Fibroblast of lung (primary cell): ENCODE results near the gene RPP40. TPM values are rescaled to one million over a fixed set of nuclear protein-coding genes. Genes with fewer than 3 reads are reported as not detected.

Source experiments
- DNase-seq, 2 donors: peaks; one replicate each; pipeline versions ENCODE4 v3.0.0 to v3.0.0-alpha.2; 2010; ENCODE audit warnings: low read depth in 2 of 2
- H2AFZ ChIP-seq: 2 replicates; pipeline ENCODE4 v1.5.1; 2012; ENCODE audit warnings: low read length, control low read depth, inconsistent platforms
- H3K27ac ChIP-seq: 2 replicates; pipeline ENCODE4 v1.5.1; 2011; ENCODE audit warnings: low read length, control low read depth; ENCODE audit not compliant: insufficient read depth
- H3K27me3 ChIP-seq: 2 replicates; pipeline ENCODE4 v1.5.1; 2011; ENCODE audit warnings: mild to moderate bottlenecking, low read length; ENCODE audit not compliant: control insufficient read depth, insufficient read depth
- H3K36me3 ChIP-seq: 2 replicates; pipeline ENCODE4 v1.5.1; 2011; ENCODE audit warnings: low read length; ENCODE audit not compliant: control insufficient read depth, insufficient read depth
- H3K4me1 ChIP-seq: 2 replicates; pipeline ENCODE4 v1.5.1; 2011; ENCODE audit warnings: low read length; ENCODE audit not compliant: control insufficient read depth, insufficient read depth; ENCODE audit errors: extremely low read depth
- H3K4me2 ChIP-seq: 2 replicates; pipeline ENCODE4 v1.5.1; 2011; ENCODE audit warnings: low read length, control low read depth; ENCODE audit not compliant: insufficient read depth; ENCODE audit errors: extremely low read depth
- H3K4me3 ChIP-seq, 4 experiments: fragments of 200-600 bp in 1 of 4; sonication (generic) in 1 of 4; replicated peaks in 1 of 4; 2 replicates each; pipeline ENCODE4 v1.5.1; 2011 to 2016; ENCODE audit warnings: low read length in 4 of 4, low read depth in 3 of 4, mild to moderate bottlenecking in 3 of 4, control low read depth in 2 of 4, inconsistent platforms in 1 of 4, mixed read lengths in 1 of 4; ENCODE audit not compliant: insufficient read depth in 1 of 4; ENCODE audit errors: control extremely low read depth in 1 of 4
- H3K79me2 ChIP-seq: 2 replicates; pipeline ENCODE4 v1.5.1; 2012; ENCODE audit warnings: mild to moderate bottlenecking, low read length, inconsistent platforms; ENCODE audit not compliant: control insufficient read depth, insufficient read depth
- H3K9ac ChIP-seq: 2 replicates; pipeline ENCODE4 v1.5.1; 2011; ENCODE audit warnings: mild to moderate bottlenecking, low read length, control low read depth; ENCODE audit not compliant: insufficient read depth
- H3K9me3 ChIP-seq: 2 replicates; pipeline ENCODE4 v1.5.1; 2012; ENCODE audit warnings: low read depth, low read length; ENCODE audit not compliant: control insufficient read depth, insufficient read depth
- H4K20me1 ChIP-seq: 2 replicates; pipeline ENCODE4 v1.5.1; 2011; ENCODE audit warnings: low read length; ENCODE audit not compliant: control insufficient read depth, insufficient read depth; ENCODE audit errors: extremely low read depth
- EZH2 ChIP-seq: IDR thresholded peaks from 2 replicates; pipeline ENCODE4 v1.5.1; 2012; ENCODE audit warnings: low read length, control low read depth, mild to moderate bottlenecking; ENCODE audit errors: missing control alignments
- polyA plus RNA-seq, 2 donors: library from polyadenylated mRNA; depleted of rRNA in 1 of 2; stranded (reverse) in 1 of 2; unstranded in 1 of 2; fragments of >200 nt; gene quantifications; 2 replicates each; pipeline ENCODE4 v1.2.1, GENCODE V29; 2011 to 2012; ENCODE audit warnings: missing spikeins in 1 of 2
- total RNA-seq: library from RNA; depleted of rRNA; stranded (reverse); fragments of >200 nt; gene quantifications from 2 replicates; pipeline ENCODE4 v1.2.1, GENCODE V29; 2014
- TF ChIP-seq, protein P1 (sequence below), 2 donors: IDR thresholded peaks in 1 of 2; conservative IDR thresholded peaks in 1 of 2; 1 replicate in 1 of 2; 2 replicates in 1 of 2; pipeline ENCODE4 v1.5.1; 2011 to 2012; ENCODE audit warnings: low read length in 2 of 2, control low read depth in 1 of 2, inconsistent platforms in 1 of 2, low read depth in 1 of 2, mild to moderate bottlenecking in 1 of 2

RPP40 gene
- total and polyA plus RNA-seq, 2 donors (not counting 1 experiment from before 2014, with no cell fraction given), result 8.3 to 27.6 TPM

DNA sequence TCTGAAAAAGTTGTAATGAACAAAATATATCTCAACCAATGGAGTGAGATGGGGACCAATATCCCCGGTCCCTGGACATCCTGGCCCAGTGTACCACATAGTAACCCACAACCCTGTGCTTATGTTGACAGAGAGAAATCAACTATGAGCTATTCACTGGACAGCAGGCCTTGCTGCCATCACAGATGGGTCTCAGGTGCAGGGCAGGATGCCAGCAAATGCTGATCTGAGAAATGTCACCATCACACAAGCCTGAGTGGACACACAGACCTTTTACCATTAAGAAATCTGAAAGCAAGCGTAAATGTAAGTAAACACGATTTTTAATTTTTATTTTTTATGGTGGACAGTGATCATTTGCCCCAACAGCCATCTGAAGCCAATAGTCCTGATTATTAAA lies 9.1 kb downstream of the RPP40 start:
- Histone ChIP-seq H3K9me3 (no peaks in the 10 kb centered on the region), H4K20me1 (no peaks in the 10 kb centered on the region), H2AFZ (no peak overlapping the region), H3K79me2 (no peaks in the 10 kb centered on the region), H3K4me1 (no peaks in the 10 kb centered on the region), H3K4me2 (no peak overlapping the region), H3K36me3 (peaks cover 5% of the 10 kb centered on the region), H3K27me3 (no peaks in the 10 kb centered on the region), H3K9ac (no peak overlapping the region), H3K4me3 (no peak overlapping the region), H3K27ac (no peak overlapping the region)
- DNase-seq, result no peak
- TF ChIP-seq EZH2, result no peak
- TF ChIP-seq, protein P1, sequence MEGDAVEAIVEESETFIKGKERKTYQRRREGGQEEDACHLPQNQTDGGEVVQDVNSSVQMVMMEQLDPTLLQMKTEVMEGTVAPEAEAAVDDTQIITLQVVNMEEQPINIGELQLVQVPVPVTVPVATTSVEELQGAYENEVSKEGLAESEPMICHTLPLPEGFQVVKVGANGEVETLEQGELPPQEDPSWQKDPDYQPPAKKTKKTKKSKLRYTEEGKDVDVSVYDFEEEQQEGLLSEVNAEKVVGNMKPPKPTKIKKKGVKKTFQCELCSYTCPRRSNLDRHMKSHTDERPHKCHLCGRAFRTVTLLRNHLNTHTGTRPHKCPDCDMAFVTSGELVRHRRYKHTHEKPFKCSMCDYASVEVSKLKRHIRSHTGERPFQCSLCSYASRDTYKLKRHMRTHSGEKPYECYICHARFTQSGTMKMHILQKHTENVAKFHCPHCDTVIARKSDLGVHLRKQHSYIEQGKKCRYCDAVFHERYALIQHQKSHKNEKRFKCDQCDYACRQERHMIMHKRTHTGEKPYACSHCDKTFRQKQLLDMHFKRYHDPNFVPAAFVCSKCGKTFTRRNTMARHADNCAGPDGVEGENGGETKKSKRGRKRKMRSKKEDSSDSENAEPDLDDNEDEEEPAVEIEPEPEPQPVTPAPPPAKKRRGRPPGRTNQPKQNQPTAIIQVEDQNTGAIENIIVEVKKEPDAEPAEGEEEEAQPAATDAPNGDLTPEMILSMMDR (conservative IDR thresholded peaks at IDR 0.05 in 1 of 2, IDR thresholded peaks at IDR 0.05 in 1 of 2; ENCODE audit: low read depth in 1 of 2, low read length in 2 of 2), result no peak

DNA sequence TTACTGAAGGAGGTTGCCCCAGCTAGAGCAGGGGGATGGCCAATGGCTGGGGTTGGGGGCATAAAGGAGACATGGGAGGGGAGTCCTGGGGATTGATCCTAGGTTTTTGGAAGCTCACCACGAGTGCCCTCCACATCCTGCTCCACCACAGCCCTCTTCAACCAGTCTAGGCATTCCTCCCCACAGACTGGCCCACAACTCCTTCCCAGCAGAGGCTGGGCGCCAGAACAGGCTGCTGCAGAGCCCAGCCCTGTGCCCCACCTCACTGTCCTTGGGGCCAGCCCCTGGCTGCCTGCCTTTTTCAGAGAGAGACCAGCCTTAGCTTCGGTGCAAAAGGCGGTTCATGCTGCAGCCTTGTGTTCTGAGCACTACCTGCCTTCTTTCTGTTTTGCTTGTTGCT lies 16.4 kb downstream of the RPP40 start:
- H3K9me3 ChIP-seq, result no peaks in the 10 kb centered on the region
- H3K4me1 ChIP-seq, result no peaks in the 10 kb centered on the region
- no peak overlapping the region for H2AFZ ChIP-seq
- H3K4me2 ChIP-seq, result no peak overlapping the region
- no peak overlapping the region for H3K27ac ChIP-seq
- TF ChIP-seq, protein P1 (conservative IDR thresholded peaks at IDR 0.05 in 1 of 2, IDR thresholded peaks at IDR 0.05 in 1 of 2; ENCODE audit: low read depth in 1 of 2, low read length in 2 of 2), result no peak
- no peak for TF ChIP-seq EZH2
- no peak overlapping the region for H3K4me3 ChIP-seq
- H4K20me1 ChIP-seq, result no peaks in the 10 kb centered on the region
- no peaks in the 10 kb centered on the region for H3K36me3 ChIP-seq
- H3K9ac ChIP-seq, result no peak overlapping the region
- H3K79me2 ChIP-seq, result no peaks in the 10 kb centered on the region
- no peak for DNase-seq
- H3K27me3 ChIP-seq, result no peaks in the 10 kb centered on the region

- DNase-seq, result no peak
- Histone ChIP-seq H3K9me3 (no peaks in the 10 kb centered on the region), H3K9ac (no peak overlapping the region), H2AFZ (no peak overlapping the region), H3K79me2 (no peaks in the 10 kb centered on the region), H3K27me3 (no peaks in the 10 kb centered on the region), H3K36me3 (no peaks in the 10 kb centered on the region), H3K27ac (no peak overlapping the region), H3K4me1 (no peaks in the 10 kb centered on the region), H3K4me2 (no peak overlapping the region), H4K20me1 (no peaks in the 10 kb centered on the region), H3K4me3 (no peak overlapping the region)
- no peak for TF ChIP-seq EZH2
- TF ChIP-seq, protein P1 (conservative IDR thresholded peaks at IDR 0.05 in 1 of 2, IDR thresholded peaks at IDR 0.05 in 1 of 2; ENCODE audit: low read depth in 1 of 2, low read length in 2 of 2), result no peak
Measured at GRCh38 chr6:4986999-4987398, 16.8 kb downstream of the RPP40 start.
